IMR-90 (cell line): ENCODE measurements around the gene PTGER4. TPM values are rescaled to one million over a fixed set of nuclear protein-coding genes. Genes with fewer than 3 reads are reported as not detected.

Source experiments
- CTCF ChIP-seq: conservative IDR thresholded peaks from 2 replicates; pipeline ENCODE4 v1.5.1; 2012; ENCODE audit warnings: mild to moderate bottlenecking, low read depth, low read length, improper control_type of control experiment
- polyA plus RNA-seq, 3 experiments: library from polyadenylated mRNA; depleted of rRNA; stranded (reverse); fragments of >200 nt; gene quantifications; 2 replicates each; pipeline ENCODE4 v1.2.3, GENCODE V29; 2012; ENCODE audit warnings: low replicate concordance in 1 of 3
- total RNA-seq: library from RNA; depleted of rRNA; stranded (reverse); fragments of >200 nt; gene quantifications from 2 replicates; pipeline ENCODE4 v1.2.3, GENCODE V29; 2012

Gene PTGER4
- total and polyA plus RNA-seq, 2 of the 4 experiments (the other 2 are of a cell fraction): 7.9 to 10.1 TPM

GRCh38 chr5:40680741-40681362 is 1.1 kb downstream of the PTGER4 start (continued):
- TF ChIP-seq CTCF: peak; percentile 16; the same call in 1 of the 2 replicates
